IMR-90 (cell line): Measurements from ENCODE around the gene RASIP1. TPM values are rescaled to one million over a fixed set of nuclear protein-coding genes. Genes with fewer than 3 reads are reported as not detected.

Source experiments
- ATAC-seq: fragments of 200-7000 bp; cut with Tn5 transposase; 2 replicates; pipeline ENCODE4 v1.9.1; 2020; ENCODE audit warnings: low read depth, mild to moderate bottlenecking, moderate library complexity
- BruUV-seq: library from RNA; stranded (reverse); fragments of 400-500 nt; replicated peaks from 2 replicates; lab custom pipeline; 2021; lab: Mats Ljungman, UMichigan
- CTCF ChIA-PET: fragments of 300-600 bp; formaldehyde crosslinking; extraction: SDS; loops from one replicate; lab custom pipeline; 2021; ENCODE audit warnings: antibody characterized with exemption; lab: Yijun Ruan, JAX
- POLR2A ChIA-PET: fragments of 300-600 bp; sonication (Branson Sonifier 250); formaldehyde crosslinking; loops from one replicate; lab custom pipeline; 2022; ENCODE audit warnings: antibody characterized with exemption; ENCODE audit not compliant: unreplicated experiment; lab: Charles Lee
- DNase-seq: peaks from one replicate; pipeline ENCODE4 v3.0.0; 2013
- H2AFZ ChIP-seq: replicated peaks from 2 replicates; pipeline ENCODE3; 2013; ENCODE audit warnings: low read length, mild to moderate bottlenecking; ENCODE audit not compliant: poor library complexity
- H2AK5ac ChIP-seq: 2 replicates; pipeline ENCODE4 v1.6.1; 2013; ENCODE audit warnings: low read depth, low read length, inconsistent platforms
- H2AK9ac ChIP-seq: replicated peaks from 2 replicates; pipeline ENCODE3; 2013; ENCODE audit warnings: mild to moderate bottlenecking, low read depth, low read length, moderate library complexity; ENCODE audit not compliant: poor library complexity
- H2BK120ac ChIP-seq: 2 replicates; pipeline ENCODE4 v1.6.1; 2013; ENCODE audit warnings: low read depth, low read length, inconsistent platforms
- H2BK15ac ChIP-seq: 3 replicates; pipeline ENCODE4 v1.6.1; 2013; ENCODE audit warnings: low read depth, low read length, inconsistent platforms
- H2BK20ac ChIP-seq: 2 replicates; pipeline ENCODE4 v1.6.1; 2013; ENCODE audit warnings: low read depth, mild to moderate bottlenecking, inconsistent platforms, low read length, moderate library complexity
- H2BK5ac ChIP-seq: 2 replicates; pipeline ENCODE4 v1.6.1; 2013; ENCODE audit warnings: mild to moderate bottlenecking, low read depth, low read length, inconsistent platforms; ENCODE audit not compliant: poor library complexity, severe bottlenecking
- H3K14ac ChIP-seq: replicated peaks from 2 replicates; pipeline ENCODE4 v1.6.1; 2013; ENCODE audit warnings: low read depth, low read length, inconsistent platforms
- H3K18ac ChIP-seq: 2 replicates; pipeline ENCODE4 v1.6.1; 2013; ENCODE audit warnings: low read depth, low read length, control low read depth
- H3K23ac ChIP-seq: 2 replicates; pipeline ENCODE4 v1.6.1; 2013; ENCODE audit warnings: low read depth, low read length, inconsistent platforms
- H3K27ac ChIP-seq: 2 replicates; pipeline ENCODE4 v1.5.1; 2013; ENCODE audit warnings: mild to moderate bottlenecking, control low read depth, low read length; ENCODE audit not compliant: insufficient read depth
- H3K27me3 ChIP-seq: 2 replicates; pipeline ENCODE4 v1.6.1; 2013; ENCODE audit warnings: low read length; ENCODE audit not compliant: control insufficient read depth, insufficient read depth
- H3K36me3 ChIP-seq: 2 replicates; pipeline ENCODE4 v1.6.1; 2013; ENCODE audit warnings: low read length, mixed read lengths; ENCODE audit not compliant: control insufficient read depth, insufficient read depth
- H3K4ac ChIP-seq: 2 replicates; pipeline ENCODE4 v1.6.1; 2013; ENCODE audit warnings: low read depth, low read length, inconsistent platforms
- H3K4me1 ChIP-seq: 2 replicates; pipeline ENCODE4 v1.6.1; 2013; ENCODE audit warnings: low read length, mixed read lengths; ENCODE audit not compliant: control insufficient read depth, insufficient read depth
- H3K4me2 ChIP-seq: 2 replicates; pipeline ENCODE4 v1.6.1; 2013; ENCODE audit warnings: low read depth, mild to moderate bottlenecking, control low read depth, low read length, moderate library complexity
- H3K4me3 ChIP-seq: 2 replicates; pipeline ENCODE4 v1.5.1; 2013; ENCODE audit warnings: low read depth, mild to moderate bottlenecking, control low read depth, low read length, moderate library complexity; ENCODE audit not compliant: insufficient read depth
- H3K56ac ChIP-seq: 2 replicates; pipeline ENCODE4 v1.6.1; 2013; ENCODE audit warnings: low read length, inconsistent platforms; ENCODE audit not compliant: insufficient read depth; ENCODE audit errors: extremely low read depth
- H3K79me1 ChIP-seq, 2 experiments: 2 replicates each; pipeline ENCODE4 v1.6.1; 2013; ENCODE audit warnings: low read length in 2 of 2, inconsistent platforms in 1 of 2, low read depth in 1 of 2
- H3K9ac ChIP-seq: 2 replicates; pipeline ENCODE4 v1.6.1; 2013; ENCODE audit warnings: low read depth, low read length, control low read depth
- H3K9me1 ChIP-seq: 2 replicates; pipeline ENCODE4 v1.6.1; 2013; ENCODE audit warnings: low read length, inconsistent platforms; ENCODE audit not compliant: insufficient read depth
- H3K9me3 ChIP-seq: 2 replicates; pipeline ENCODE4 v1.6.1; 2013; ENCODE audit warnings: low read length; ENCODE audit not compliant: control insufficient read depth, insufficient read depth
- H4K20me1 ChIP-seq: 2 replicates; pipeline ENCODE4 v1.6.1; 2013; ENCODE audit warnings: low read length, inconsistent platforms; ENCODE audit not compliant: insufficient read depth
- H4K5ac ChIP-seq: 2 replicates; pipeline ENCODE4 v1.6.1; 2013; ENCODE audit warnings: mild to moderate bottlenecking, low read depth, low read length, control low read depth
- H4K8ac ChIP-seq, 2 experiments: 2 replicates each; pipeline ENCODE4 v1.6.1; 2013; ENCODE audit warnings: low read depth in 2 of 2, low read length in 2 of 2, control low read depth in 1 of 2, inconsistent platforms in 1 of 2
- H4K91ac ChIP-seq: 2 replicates; pipeline ENCODE4 v1.6.1; 2013; ENCODE audit warnings: low read depth, low read length, inconsistent platforms; ENCODE audit not compliant: insufficient read depth
- BHLHE40 ChIP-seq: fragments of 150-350 bp; IDR thresholded peaks from 2 replicates; pipeline ENCODE4 v1.6.1; 2016; ENCODE audit warnings: mild to moderate bottlenecking, low read depth, low read length
- CEBPB ChIP-seq: IDR thresholded peaks from 2 replicates; pipeline ENCODE4 v1.6.1; 2012; ENCODE audit warnings: low read depth, low read length, improper control_type of control experiment
- CHD1 ChIP-seq: IDR thresholded peaks from 2 replicates; pipeline ENCODE4 v1.6.1; 2012; ENCODE audit warnings: low read depth, low read length, improper control_type of control experiment
- FOS ChIP-seq: fragments of 150-350 bp; IDR thresholded peaks from 2 replicates; pipeline ENCODE4 v1.6.1; 2016; ENCODE audit warnings: low read depth, low read length
- MAFK ChIP-seq: IDR thresholded peaks from 2 replicates; pipeline ENCODE4 v1.6.1; 2012; ENCODE audit warnings: low read depth, low read length, improper control_type of control experiment
- MAZ ChIP-seq: IDR thresholded peaks from 2 replicates; pipeline ENCODE4 v1.6.1; 2012; ENCODE audit warnings: low read depth, mild to moderate bottlenecking, low read length, improper control_type of control experiment, moderate library complexity, borderline replicate concordance
- MXI1 ChIP-seq: IDR thresholded peaks from 2 replicates; pipeline ENCODE4 v1.6.1; 2012; ENCODE audit warnings: low read depth, mild to moderate bottlenecking, low read length, moderate library complexity, borderline replicate concordance
- NFE2L2 ChIP-seq: fragments of 150-350 bp; IDR thresholded peaks from 2 replicates; pipeline ENCODE4 v1.6.1; 2016; ENCODE audit warnings: low read depth, mild to moderate bottlenecking, low read length
- POLR2A ChIP-seq: IDR thresholded peaks from 2 replicates; pipeline ENCODE4 v1.6.1; 2012; ENCODE audit warnings: mild to moderate bottlenecking, low read depth, low read length
- RAD21 ChIP-seq: IDR thresholded peaks from 2 replicates; pipeline ENCODE4 v1.6.1; 2012; ENCODE audit warnings: low read length, improper control_type of control experiment
- RCOR1 ChIP-seq: IDR thresholded peaks from 2 replicates; pipeline ENCODE4 v1.6.1; 2012; ENCODE audit warnings: mild to moderate bottlenecking, low read length, improper control_type of control experiment; ENCODE audit not compliant: insufficient replicate concordance
- RFX5 ChIP-seq: IDR thresholded peaks from 2 replicates; pipeline ENCODE4 v1.8.0; 2012; ENCODE audit warnings: low read depth, mild to moderate bottlenecking, low read length, moderate library complexity
- SMC3 ChIP-seq: fragments of 150-350 bp; IDR thresholded peaks from 2 replicates; pipeline ENCODE4 v1.6.1; 2016; ENCODE audit warnings: low read depth, mild to moderate bottlenecking, antibody characterized with exemption, low read length, moderate library complexity
- WGBS, 2 experiments: methylation state at CpG; one replicate each; pipeline versions ENCODE4 v1.1.5 to v1.1.7; 2013; ENCODE audit warnings: missing lambda C conversion rate in 2 of 2; ENCODE audit not compliant: insufficient read length in 1 of 2; ENCODE audit errors: extremely low coverage in 2 of 2; 5-methylcytosine and 5-hydroxymethylcytosine counted together
- dilution Hi-C: fragments of 300-500 bp; cut with HindIII; formaldehyde crosslinking; loops from one replicate; pipeline ENCODE4 v1.14.3; 2018; ENCODE audit warnings: low sequenced_read_pairs; ENCODE audit not compliant: unreplicated experiment
- in situ Hi-C: fragments of 300-500 bp; cut with MboI; formaldehyde crosslinking; loops from 3 replicates; pipeline ENCODE4 v1.14.3; 2019; ENCODE audit warnings: low sequenced_read_pairs, inconsistent platforms, mixed read lengths
- intact Hi-C: fragments of 100-400 bp; cut with micrococcal nuclease; formaldehyde crosslinking; loops from 2 replicates; pipeline ENCODE4 v1.10.0; 2022
- polyA plus RNA-seq, 3 experiments: library from polyadenylated mRNA; depleted of rRNA; stranded (reverse); fragments of >200 nt; gene quantifications; 2 replicates each; pipeline ENCODE4 v1.2.3, GENCODE V29; 2012; ENCODE audit warnings: low replicate concordance in 1 of 3
- total RNA-seq: library from RNA; depleted of rRNA; stranded (reverse); fragments of >200 nt; gene quantifications from 2 replicates; pipeline ENCODE4 v1.2.3, GENCODE V29; 2012
- TF ChIP-seq, protein P1 (sequence below): fragments of 150-350 bp; IDR thresholded peaks from 2 replicates; pipeline ENCODE4 v1.6.1; 2017; ENCODE audit warnings: mild to moderate bottlenecking, antibody characterized with exemption, low read length, low read depth
- TF ChIP-seq, protein P2 (sequence below): fragments of 150-350 bp; IDR thresholded peaks from 2 replicates; pipeline ENCODE4 v1.6.1; 2016; ENCODE audit warnings: low read depth, mild to moderate bottlenecking, low read length, moderate library complexity, borderline replicate concordance
- TF ChIP-seq, protein P3 (sequence below): conservative IDR thresholded peaks from 2 replicates; pipeline ENCODE4 v1.5.1; 2012; ENCODE audit warnings: mild to moderate bottlenecking, low read depth, low read length, improper control_type of control experiment

Gene RASIP1
- total and polyA plus RNA-seq, 2 of the 4 experiments (the other 2 are of a cell fraction): 0.18 to 0.51 TPM

DNA sequence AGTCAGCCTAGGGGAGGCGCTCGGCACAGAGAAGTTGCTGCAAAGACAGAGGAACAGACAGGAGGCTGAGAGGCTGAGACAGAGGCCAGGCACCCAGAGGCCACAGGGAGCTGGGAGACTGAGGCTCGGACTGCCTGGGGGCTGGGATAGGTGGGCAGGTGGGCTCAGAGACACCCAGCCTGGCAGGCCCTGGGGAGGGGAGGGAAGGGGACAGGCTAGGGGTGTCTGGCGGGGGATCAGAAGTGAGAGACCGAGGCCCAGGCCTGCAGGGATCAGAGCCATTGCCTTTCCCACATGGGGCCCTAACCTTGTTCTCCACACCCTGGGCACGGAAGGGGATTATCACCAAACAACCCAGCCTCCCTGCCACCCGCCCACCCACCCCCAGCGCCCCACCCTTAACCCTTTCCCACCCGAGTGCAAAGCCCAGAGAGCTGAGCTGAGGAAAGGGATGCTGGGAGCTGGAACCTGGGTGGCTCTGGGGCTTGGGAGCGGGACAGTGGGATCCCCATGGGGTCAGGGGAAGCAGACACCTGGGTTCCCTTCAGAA, 68.9 kb downstream of the RASIP1 start:
- Histone ChIP-seq H3K23ac (no peak overlapping the region), H2BK20ac (no peak overlapping the region), H4K91ac (no peak overlapping the region), H4K20me1 (no peaks in the 10 kb centered on the region), H2BK120ac (no peak overlapping the region), H3K4me3 (no peak overlapping the region), H3K27me3 (peaks cover 7% of the 10 kb centered on the region), H3K9me3 (no peaks in the 10 kb centered on the region), H3K4me2 (no peak overlapping the region), H2AFZ (peak overlapping the region; percentile 32), H3K56ac (no peak overlapping the region), H3K18ac (no peak overlapping the region), H3K9me1 (no peaks in the 10 kb centered on the region), H3K4me1 (no peaks in the 10 kb centered on the region), H3K14ac (no peak overlapping the region), H2AK9ac (no peak overlapping the region), H3K79me1 (no peaks in the 10 kb centered on the region), H3K9ac (no peak overlapping the region), H3K36me3 (no peaks in the 10 kb centered on the region), H4K8ac (no peak overlapping the region), H2AK5ac (no peak overlapping the region), H4K5ac (no peak overlapping the region), H2BK5ac (no peak overlapping the region), H3K4ac (no peak overlapping the region), H3K27ac (no peak overlapping the region), H2BK15ac (no peak overlapping the region)
- in situ Hi-C loops (no loop called here), intact Hi-C loops (no loop called here), dilution Hi-C loops (no loop called here)
- 70% methylated on average over 2 of the region's 10 CpGs; no CpG with 5 or more reads in 1 of the 2 experiments for WGBS, 2 experiments
- no peak for ATAC-seq
- no TSS peak for BruUV-seq
- ChIA-PET POLR2A (no interaction called here), CTCF (no interaction called here)
- DNase-seq: no peak
- TF ChIP-seq, protein P1, sequence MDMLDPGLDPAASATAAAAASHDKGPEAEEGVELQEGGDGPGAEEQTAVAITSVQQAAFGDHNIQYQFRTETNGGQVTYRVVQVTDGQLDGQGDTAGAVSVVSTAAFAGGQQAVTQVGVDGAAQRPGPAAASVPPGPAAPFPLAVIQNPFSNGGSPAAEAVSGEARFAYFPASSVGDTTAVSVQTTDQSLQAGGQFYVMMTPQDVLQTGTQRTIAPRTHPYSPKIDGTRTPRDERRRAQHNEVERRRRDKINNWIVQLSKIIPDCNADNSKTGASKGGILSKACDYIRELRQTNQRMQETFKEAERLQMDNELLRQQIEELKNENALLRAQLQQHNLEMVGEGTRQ: no peak
- TF ChIP-seq, protein P2, sequence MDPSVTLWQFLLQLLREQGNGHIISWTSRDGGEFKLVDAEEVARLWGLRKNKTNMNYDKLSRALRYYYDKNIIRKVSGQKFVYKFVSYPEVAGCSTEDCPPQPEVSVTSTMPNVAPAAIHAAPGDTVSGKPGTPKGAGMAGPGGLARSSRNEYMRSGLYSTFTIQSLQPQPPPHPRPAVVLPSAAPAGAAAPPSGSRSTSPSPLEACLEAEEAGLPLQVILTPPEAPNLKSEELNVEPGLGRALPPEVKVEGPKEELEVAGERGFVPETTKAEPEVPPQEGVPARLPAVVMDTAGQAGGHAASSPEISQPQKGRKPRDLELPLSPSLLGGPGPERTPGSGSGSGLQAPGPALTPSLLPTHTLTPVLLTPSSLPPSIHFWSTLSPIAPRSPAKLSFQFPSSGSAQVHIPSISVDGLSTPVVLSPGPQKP: no peak
- TF ChIP-seq RCOR1 (no peak), CHD1 (no peak), MAFK (no peak), NFE2L2 (no peak), POLR2A (no peak), RFX5 (no peak), MAZ (no peak), FOS (no peak), BHLHE40 (no peak), RAD21 (no peak), CEBPB (no peak), SMC3 (no peak), MXI1 (no peak)
- TF ChIP-seq, protein P3, sequence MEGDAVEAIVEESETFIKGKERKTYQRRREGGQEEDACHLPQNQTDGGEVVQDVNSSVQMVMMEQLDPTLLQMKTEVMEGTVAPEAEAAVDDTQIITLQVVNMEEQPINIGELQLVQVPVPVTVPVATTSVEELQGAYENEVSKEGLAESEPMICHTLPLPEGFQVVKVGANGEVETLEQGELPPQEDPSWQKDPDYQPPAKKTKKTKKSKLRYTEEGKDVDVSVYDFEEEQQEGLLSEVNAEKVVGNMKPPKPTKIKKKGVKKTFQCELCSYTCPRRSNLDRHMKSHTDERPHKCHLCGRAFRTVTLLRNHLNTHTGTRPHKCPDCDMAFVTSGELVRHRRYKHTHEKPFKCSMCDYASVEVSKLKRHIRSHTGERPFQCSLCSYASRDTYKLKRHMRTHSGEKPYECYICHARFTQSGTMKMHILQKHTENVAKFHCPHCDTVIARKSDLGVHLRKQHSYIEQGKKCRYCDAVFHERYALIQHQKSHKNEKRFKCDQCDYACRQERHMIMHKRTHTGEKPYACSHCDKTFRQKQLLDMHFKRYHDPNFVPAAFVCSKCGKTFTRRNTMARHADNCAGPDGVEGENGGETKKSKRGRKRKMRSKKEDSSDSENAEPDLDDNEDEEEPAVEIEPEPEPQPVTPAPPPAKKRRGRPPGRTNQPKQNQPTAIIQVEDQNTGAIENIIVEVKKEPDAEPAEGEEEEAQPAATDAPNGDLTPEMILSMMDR: no peak
